K562 (cell line): ENCODE results near the gene MLLT3. TPM values are rescaled to one million over a fixed set of nuclear protein-coding genes. Genes with fewer than 3 reads are reported as not detected.

Source experiments
- ATAC-seq: fragments of 200-7000 bp; cut with Tn5 transposase; 3 replicates; pipeline ENCODE4 v1.9.1; 2020; ENCODE audit warnings: moderate library complexity
- BruUV-seq: library from RNA; stranded (reverse); fragments of 400-500 nt; replicated peaks from 2 replicates; lab custom pipeline; 2021; lab: Mats Ljungman, UMichigan
- CTCF ChIA-PET: fragments of 300-600 bp; formaldehyde crosslinking; extraction: SDS; loops from one replicate; lab custom pipeline; 2021; ENCODE audit warnings: low intra/inter-chr PET ratio; lab: Yijun Ruan, JAX
- POLR2A ChIA-PET: fragments of 300-600, 350-650 bp; sonication (Branson Sonifier 250); formaldehyde crosslinking; extraction: SDS; loops from one replicate; lab custom pipeline; 2021; ENCODE audit warnings: antibody characterized with exemption, inconsistent platforms; lab: Yijun Ruan, JAX
- DNase-seq, 4 experiments: peaks; one replicate each; pipeline versions ENCODE4 v3.0.0 to v3.0.0-alpha.2; 2011 to 2018; ENCODE audit warnings: low spot score in 3 of 4, mixed read lengths in 3 of 4; ENCODE audit errors: extremely low read depth in 1 of 4
- FAIRE-seq: peaks from 2 replicates; lab custom pipeline; 2011; peaks lifted over from hg19 to GRCh38; lab: Jason Lieb, UNC
- H2AFZ ChIP-seq: 2 replicates; pipeline ENCODE4 v1.6.0; 2011; ENCODE audit warnings: low read depth, low read length, control low read depth, inconsistent platforms
- H3K27ac ChIP-seq: fragments of 200-600 bp; 3 replicates; pipeline ENCODE4 v1.8.0; 2011; ENCODE audit warnings: low read depth, mild to moderate bottlenecking, control low read depth, inconsistent platforms, low read length, moderate library complexity, mixed read lengths; ENCODE audit errors: extremely low read depth
- H3K27me3 ChIP-seq, 2 experiments: fragments of 300-600 bp in 1 of 2; 2 replicates in 1 of 2; 3 replicates in 1 of 2; pipeline versions ENCODE4 v1.6.0 to v1.8.0; 2011; ENCODE audit warnings: inconsistent platforms in 2 of 2, low read length in 2 of 2, mild to moderate bottlenecking in 1 of 2, mixed read lengths in 1 of 2, moderate library complexity in 1 of 2; ENCODE audit not compliant: control insufficient read depth in 2 of 2, insufficient read depth in 2 of 2
- H3K36me3 ChIP-seq: fragments of 300-600 bp; 3 replicates; pipeline ENCODE4 v1.8.0; 2011; ENCODE audit warnings: mild to moderate bottlenecking, low read length, inconsistent platforms; ENCODE audit not compliant: control insufficient read depth, insufficient read depth
- H3K4me1 ChIP-seq, 2 experiments: fragments of 200-600 bp in 1 of 2; replicated peaks in 1 of 2; 2 replicates in 1 of 2; 3 replicates in 1 of 2; pipeline versions ENCODE4 v1.5.1 to v1.8.0; 2011; ENCODE audit warnings: inconsistent platforms in 2 of 2, low read length in 2 of 2, mild to moderate bottlenecking in 1 of 2, mixed read lengths in 1 of 2, moderate library complexity in 1 of 2; ENCODE audit not compliant: control insufficient read depth in 2 of 2, insufficient read depth in 2 of 2
- H3K4me2 ChIP-seq: 2 replicates; pipeline ENCODE4 v1.6.1; 2011; ENCODE audit warnings: low read length, control low read depth, inconsistent platforms, mixed read lengths; ENCODE audit not compliant: insufficient read depth
- H3K4me3 ChIP-seq: fragments of 200-600 bp; sonication (generic), shearing (Covaris generic); 2 replicates; pipeline ENCODE4 v1.5.1; 2016; ENCODE audit warnings: control low read depth, inconsistent platforms
- H3K79me2 ChIP-seq: fragments of 200-600 bp; 3 replicates; pipeline ENCODE4 v1.8.0; 2011; ENCODE audit warnings: low read length, inconsistent platforms; ENCODE audit not compliant: control insufficient read depth, insufficient read depth
- H3K9ac ChIP-seq, 2 experiments: 2 replicates each; pipeline versions ENCODE4 v1.6.0 to v1.6.1; 2011; ENCODE audit warnings: low read depth in 2 of 2, low read length in 2 of 2, control low read depth in 1 of 2, inconsistent platforms in 1 of 2, mild to moderate bottlenecking in 1 of 2, mixed read lengths in 1 of 2; ENCODE audit not compliant: insufficient read depth in 1 of 2
- H3K9me1 ChIP-seq: one replicate; pipeline ENCODE4 v1.6.0; 2011; ENCODE audit warnings: inconsistent platforms, mild to moderate bottlenecking, low read length, moderate library complexity; ENCODE audit not compliant: control insufficient read depth, insufficient read depth
- H3K9me3 ChIP-seq: replicated peaks from 2 replicates; pipeline ENCODE4 v1.5.1; 2011; ENCODE audit warnings: low read depth, low read length, inconsistent platforms; ENCODE audit not compliant: control insufficient read depth, insufficient read depth
- H4K20me1 ChIP-seq: replicated peaks from 2 replicates; pipeline ENCODE4 v1.6.1; 2011; ENCODE audit warnings: low read length, inconsistent platforms, mixed read lengths; ENCODE audit not compliant: control insufficient read depth, insufficient read depth
- ATF3 ChIP-seq, 2 experiments: fragments of 450-650 bp in 1 of 2; sonication (generic) in 1 of 2; formaldehyde crosslinking in 1 of 2; IDR thresholded peaks in 1 of 2; conservative IDR thresholded peaks in 1 of 2; 2 replicates each; pipeline versions ENCODE4 v1.6.1 to v1.8.1; 2016 to 2023; ENCODE audit warnings: mild to moderate bottlenecking in 2 of 2, moderate library complexity in 2 of 2, inconsistent platforms in 1 of 2, missing genetic modification reagents in 1 of 2
- CEBPG ChIP-seq, 3 experiments: fragments of 200-800 bp in 1 of 3; sonication (Bioruptor generic) in 1 of 3; sonication (generic) in 1 of 3; formaldehyde crosslinking in 1 of 3; IDR thresholded peaks in 2 of 3; conservative IDR thresholded peaks in 1 of 3; 2 replicates each; pipeline versions ENCODE4 v1.6.1 to v1.8.0; 2016 to 2022; ENCODE audit warnings: missing compliant biosample characterization in 2 of 3, missing genetic modification characterization in 2 of 3, mild to moderate bottlenecking in 1 of 3, missing genetic modification reagents in 1 of 3
- ELK1 ChIP-seq: sonication (generic); formaldehyde crosslinking; IDR thresholded peaks from 2 replicates; pipeline ENCODE4 v1.8.1; 2022; ENCODE audit warnings: missing genetic modification reagents
- ETV6 ChIP-seq, 3 experiments: fragments of 150-350 bp in 1 of 3; sonication (generic) in 1 of 3; formaldehyde crosslinking in 1 of 3; IDR thresholded peaks; 2 replicates each; pipeline versions ENCODE4 v1.6.1 to v1.8.0; 2014 to 2022; ENCODE audit warnings: borderline replicate concordance in 2 of 3, low read depth in 2 of 3, antibody characterized with exemption in 1 of 3, low read length in 1 of 3, mild to moderate bottlenecking in 1 of 3, missing genetic modification reagents in 1 of 3
- NFYB ChIP-seq: IDR thresholded peaks from 2 replicates; pipeline ENCODE4 v1.6.1; 2011; ENCODE audit warnings: mild to moderate bottlenecking, moderate library complexity; ENCODE audit not compliant: insufficient read length; ENCODE audit errors: extremely low read depth
- XRCC4 ChIP-seq: IDR thresholded peaks from one replicate; pipeline ENCODE4 v1.6.1; 2011; ENCODE audit not compliant: insufficient read depth, insufficient read length; ENCODE audit errors: extremely low read depth
- ZNF282 ChIP-seq: sonication (generic); formaldehyde crosslinking; IDR thresholded peaks from 2 replicates; pipeline ENCODE4 v1.8.1; 2023; ENCODE audit warnings: missing genetic modification reagents
- ZNF384 ChIP-seq: IDR thresholded peaks from 2 replicates; pipeline ENCODE4 v1.6.1; 2012; ENCODE audit warnings: low read depth, low read length, improper control_type of control experiment
- WGBS: fragments of 100-300 bp; shearing (Covaris generic); methylation state at CpG from one replicate; pipeline ENCODE4 v1.1.6; 2016; ENCODE audit warnings: low coverage, mixed read lengths; ENCODE audit not compliant: insufficient coverage; ENCODE audit errors: missing lambda C conversion rate; 5-methylcytosine and 5-hydroxymethylcytosine counted together
- in situ Hi-C: fragments of 300-500 bp; cut with MboI; formaldehyde crosslinking; loops from 4 replicates; pipeline ENCODE4 v1.15.0; 2018; ENCODE audit warnings: inconsistent platforms, mixed read lengths
- intact Hi-C: fragments of 100-400 bp; cut with micrococcal nuclease; formaldehyde crosslinking; loops from 2 replicates; pipeline ENCODE4 v1.14.2; 2022
- polyA plus RNA-seq, 8 experiments: library from polyadenylated mRNA; depleted of rRNA in 4 of 8; stranded (reverse) in 5 of 8; unstranded in 3 of 8; fragments of >200 nt; fragmentation: Nextera tagmentation in 2 of 8; fragmentation: Illumina TruSeq in 1 of 8; extraction: Ambion mirVana in 2 of 8; extraction: Trizol in 1 of 8; gene quantifications; 2 replicates each; pipeline versions ENCODE4 v1.2.1 to v1.2.3, GENCODE V29; 2011 to 2014; ENCODE audit warnings: inconsistent platforms in 1 of 8, missing spikeins in 1 of 8
- total RNA-seq, 7 experiments: library from RNA; depleted of rRNA in 6 of 7; stranded (reverse); fragments of >200 nt in 6 of 7; fragmentation: Illumina TruSeq in 2 of 7; extraction: Trizol in 2 of 7; gene quantifications; 2 replicates each; pipeline versions ENCODE4 v1.2.1 to v1.2.3, GENCODE V29; 2011 to 2021; ENCODE audit warnings: low replicate concordance in 1 of 7
- TF ChIP-seq, protein P1 (sequence below): IDR thresholded peaks from 2 replicates; pipeline ENCODE4 v1.6.1; 2014; ENCODE audit warnings: antibody characterized with exemption

The MLLT3 gene
- total and polyA plus RNA-seq, 9 of the 15 experiments (the other 6 are each of a cell fraction or from before 2014, with no cell fraction given), result 0.07 to 0.42 (median 0.22) TPM; not detected in 4

GRCh38 chr9:20295555-20295954 is 326.7 kb downstream of the MLLT3 start:
- Histone ChIP-seq H2AFZ (no peak overlapping the region), H3K4me2 (no peak overlapping the region), H3K79me2 (no peaks in the 10 kb centered on the region), H4K20me1 (no peaks in the 10 kb centered on the region), H3K9me1 (no peaks in the 10 kb centered on the region), H3K4me1 (no peaks in the 10 kb centered on the region), H3K27me3 (no peaks in the 10 kb centered on the region), H3K36me3 (no peaks in the 10 kb centered on the region), H3K9me3 (no peaks in the 10 kb centered on the region), H3K9ac (no peak overlapping the region), H3K27ac (no peak overlapping the region), H3K4me3 (no peak overlapping the region)
- no TSS peak for BruUV-seq
- no peak for FAIRE-seq
- POLR2A ChIA-PET, result no interaction called here
- in situ Hi-C loops, result no loop called here
- CTCF ChIA-PET, result no interaction called here
- no peak for DNase-seq
- ATAC-seq, result no peak
- 0% methylated on average over 1 of the region's 1 CpG for WGBS
- intact Hi-C loops, result no loop called here
- TF ChIP-seq CEBPG (CRISPR knock-in tag; IDR thresholded peaks at IDR 0.05) (no peak), CEBPG (tag; conservative IDR thresholded peaks at IDR 0.05 in 1 of 2, IDR thresholded peaks at IDR 0.05 in 1 of 2) (no peak), ELK1 (CRISPR knock-in tag) (no peak), ATF3 (IDR thresholded peaks at IDR 0.05) (no peak), ATF3 (CRISPR knock-in tag; conservative IDR thresholded peaks at IDR 0.05) (no peak), XRCC4 (no peak), ZNF384 (no peak), NFYB (no peak), ETV6 (IDR thresholded peaks at IDR 0.05; ENCODE audit: borderline replicate concordance in 1 of 2, low read depth in 2 of 2, low read length in 1 of 2) (no peak), ETV6 (CRISPR knock-in tag; IDR thresholded peaks at IDR 0.05; ENCODE audit: borderline replicate concordance) (no peak), ZNF282 (no peak)
- TF ChIP-seq, protein P1, sequence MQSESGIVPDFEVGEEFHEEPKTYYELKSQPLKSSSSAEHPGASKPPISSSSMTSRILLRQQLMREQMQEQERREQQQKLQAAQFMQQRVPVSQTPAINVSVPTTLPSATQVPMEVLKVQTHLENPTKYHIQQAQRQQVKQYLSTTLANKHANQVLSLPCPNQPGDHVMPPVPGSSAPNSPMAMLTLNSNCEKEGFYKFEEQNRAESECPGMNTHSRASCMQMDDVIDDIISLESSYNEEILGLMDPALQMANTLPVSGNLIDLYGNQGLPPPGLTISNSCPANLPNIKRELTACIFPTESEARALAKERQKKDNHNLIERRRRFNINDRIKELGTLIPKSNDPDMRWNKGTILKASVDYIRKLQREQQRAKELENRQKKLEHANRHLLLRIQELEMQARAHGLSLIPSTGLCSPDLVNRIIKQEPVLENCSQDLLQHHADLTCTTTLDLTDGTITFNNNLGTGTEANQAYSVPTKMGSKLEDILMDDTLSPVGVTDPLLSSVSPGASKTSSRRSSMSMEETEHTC, result no peak
